ENCODE data around the gene IL1RAPL2.

Gene IL1RAPL2

DNA sequence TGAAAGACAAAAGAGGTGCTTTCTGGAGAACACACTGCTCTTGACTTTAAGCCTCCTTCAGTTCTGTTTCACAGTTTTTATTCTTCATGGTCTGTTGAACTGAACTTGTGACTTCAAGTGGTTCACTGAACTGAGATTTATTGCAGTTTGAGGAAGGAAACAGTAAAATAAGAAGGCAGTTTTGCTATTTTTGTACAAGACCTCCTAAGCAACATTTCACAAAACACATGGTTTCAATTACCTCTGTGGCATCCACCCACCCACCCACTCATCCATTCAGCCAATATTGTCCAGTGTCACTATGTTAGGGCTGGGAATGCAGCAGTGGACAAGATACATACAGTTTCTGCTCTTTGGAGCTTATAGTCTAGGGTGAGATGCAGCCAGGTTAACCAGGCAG, 131.3 kb downstream of the IL1RAPL2 start (continued):
- TF ChIP-seq ZNF132 (tag by site-specific recombination; IDR thresholded peaks at IDR 0.05; ENCODE audit: borderline replicate concordance) (no peak), ZIC2 (tag by site-specific recombination; IDR thresholded peaks at IDR 0.05) (no peak), ZBTB11 (tag by site-specific recombination; conservative IDR thresholded peaks at IDR 0.05; ENCODE audit: low read depth) (no peak), YY2 (tag by site-specific recombination; IDR thresholded peaks at IDR 0.05) (no peak), ZBTB6 (tag by site-specific recombination; IDR thresholded peaks at IDR 0.05) (no peak), ZFP69B (tag by site-specific recombination; IDR thresholded peaks at IDR 0.05) (no peak), PBX3 (CRISPR knock-in tag; IDR thresholded peaks at IDR 0.05) (no peak), ZNF549 (tag by site-specific recombination; IDR thresholded peaks at IDR 0.05) (no peak), SP2 (tag by site-specific recombination; IDR thresholded peaks at IDR 0.05) (no peak)
- TF ChIP-seq, protein P1, sequence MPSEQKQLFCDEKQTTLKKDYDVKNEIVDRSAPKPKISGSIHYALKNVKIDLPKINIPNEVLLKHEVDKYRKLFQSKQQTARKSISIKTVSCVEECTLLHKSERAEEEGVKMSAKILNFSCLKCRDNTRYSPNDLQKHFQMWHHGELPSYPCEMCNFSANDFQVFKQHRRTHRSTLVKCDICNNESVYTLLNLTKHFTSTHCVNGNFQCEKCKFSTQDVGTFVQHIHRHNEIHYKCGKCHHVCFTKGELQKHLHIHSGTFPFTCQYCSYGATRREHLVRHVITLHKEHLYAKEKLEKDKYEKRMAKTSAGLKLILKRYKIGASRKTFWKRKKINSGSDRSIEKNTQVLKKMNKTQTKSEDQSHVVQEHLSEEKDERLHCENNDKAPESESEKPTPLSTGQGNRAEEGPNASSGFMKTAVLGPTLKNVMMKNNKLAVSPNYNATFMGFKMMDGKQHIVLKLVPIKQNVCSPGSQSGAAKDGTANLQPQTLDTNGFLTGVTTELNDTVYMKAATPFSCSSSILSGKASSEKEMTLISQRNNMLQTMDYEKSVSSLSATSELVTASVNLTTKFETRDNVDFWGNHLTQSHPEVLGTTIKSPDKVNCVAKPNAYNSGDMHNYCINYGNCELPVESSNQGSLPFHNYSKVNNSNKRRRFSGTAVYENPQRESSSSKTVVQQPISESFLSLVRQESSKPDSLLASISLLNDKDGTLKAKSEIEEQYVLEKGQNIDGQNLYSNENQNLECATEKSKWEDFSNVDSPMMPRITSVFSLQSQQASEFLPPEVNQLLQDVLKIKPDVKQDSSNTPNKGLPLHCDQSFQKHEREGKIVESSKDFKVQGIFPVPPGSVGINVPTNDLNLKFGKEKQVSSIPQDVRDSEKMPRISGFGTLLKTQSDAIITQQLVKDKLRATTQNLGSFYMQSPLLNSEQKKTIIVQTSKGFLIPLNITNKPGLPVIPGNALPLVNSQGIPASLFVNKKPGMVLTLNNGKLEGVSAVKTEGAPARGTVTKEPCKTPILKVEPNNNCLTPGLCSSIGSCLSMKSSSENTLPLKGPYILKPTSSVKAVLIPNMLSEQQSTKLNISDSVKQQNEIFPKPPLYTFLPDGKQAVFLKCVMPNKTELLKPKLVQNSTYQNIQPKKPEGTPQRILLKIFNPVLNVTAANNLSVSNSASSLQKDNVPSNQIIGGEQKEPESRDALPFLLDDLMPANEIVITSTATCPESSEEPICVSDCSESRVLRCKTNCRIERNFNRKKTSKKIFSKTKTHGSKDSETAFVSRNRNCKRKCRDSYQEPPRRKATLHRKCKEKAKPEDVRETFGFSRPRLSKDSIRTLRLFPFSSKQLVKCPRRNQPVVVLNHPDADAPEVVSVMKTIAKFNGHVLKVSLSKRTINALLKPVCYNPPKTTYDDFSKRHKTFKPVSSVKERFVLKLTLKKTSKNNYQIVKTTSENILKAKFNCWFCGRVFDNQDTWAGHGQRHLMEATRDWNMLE (tag by site-specific recombination; conservative IDR thresholded peaks at IDR 0.05; ENCODE audit: low read depth), result no peak
- TF ChIP-seq, protein P2, sequence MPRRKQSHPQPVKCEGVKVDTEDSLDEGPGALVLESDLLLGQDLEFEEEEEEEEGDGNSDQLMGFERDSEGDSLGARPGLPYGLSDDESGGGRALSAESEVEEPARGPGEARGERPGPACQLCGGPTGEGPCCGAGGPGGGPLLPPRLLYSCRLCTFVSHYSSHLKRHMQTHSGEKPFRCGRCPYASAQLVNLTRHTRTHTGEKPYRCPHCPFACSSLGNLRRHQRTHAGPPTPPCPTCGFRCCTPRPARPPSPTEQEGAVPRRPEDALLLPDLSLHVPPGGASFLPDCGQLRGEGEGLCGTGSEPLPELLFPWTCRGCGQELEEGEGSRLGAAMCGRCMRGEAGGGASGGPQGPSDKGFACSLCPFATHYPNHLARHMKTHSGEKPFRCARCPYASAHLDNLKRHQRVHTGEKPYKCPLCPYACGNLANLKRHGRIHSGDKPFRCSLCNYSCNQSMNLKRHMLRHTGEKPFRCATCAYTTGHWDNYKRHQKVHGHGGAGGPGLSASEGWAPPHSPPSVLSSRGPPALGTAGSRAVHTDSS (tag by site-specific recombination; IDR thresholded peaks at IDR 0.05), result no peak

- Histone ChIP-seq H3K27ac (ENCODE audit: extremely low read depth, low read depth, low read length) (no peak overlapping the region), H3K36me3 (ENCODE audit: control insufficient read depth in 2 of 2, insufficient read depth in 1 of 2, low read length in 2 of 2) (no peaks in the 10 kb centered on the region), H3K9me3 (ENCODE audit: control insufficient read depth, insufficient read depth, low read depth, low read length) (no peaks in the 10 kb centered on the region), H3K4me3 (ENCODE audit: low read depth, low read length) (no peak overlapping the region), H3K4me1 (ENCODE audit: control insufficient read depth, insufficient read depth, low read length) (no peaks in the 10 kb centered on the region)
- CTCF ChIA-PET, result no interaction called here
- TF ChIP-seq, protein P3, sequence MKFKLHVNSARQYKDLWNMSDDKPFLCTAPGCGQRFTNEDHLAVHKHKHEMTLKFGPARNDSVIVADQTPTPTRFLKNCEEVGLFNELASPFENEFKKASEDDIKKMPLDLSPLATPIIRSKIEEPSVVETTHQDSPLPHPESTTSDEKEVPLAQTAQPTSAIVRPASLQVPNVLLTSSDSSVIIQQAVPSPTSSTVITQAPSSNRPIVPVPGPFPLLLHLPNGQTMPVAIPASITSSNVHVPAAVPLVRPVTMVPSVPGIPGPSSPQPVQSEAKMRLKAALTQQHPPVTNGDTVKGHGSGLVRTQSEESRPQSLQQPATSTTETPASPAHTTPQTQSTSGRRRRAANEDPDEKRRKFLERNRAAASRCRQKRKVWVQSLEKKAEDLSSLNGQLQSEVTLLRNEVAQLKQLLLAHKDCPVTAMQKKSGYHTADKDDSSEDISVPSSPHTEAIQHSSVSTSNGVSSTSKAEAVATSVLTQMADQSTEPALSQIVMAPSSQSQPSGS (tag by site-specific recombination; IDR thresholded peaks at IDR 0.05; ENCODE audit: low read depth), result no peak
- TF ChIP-seq PATZ1 (tag by site-specific recombination; IDR thresholded peaks at IDR 0.05) (no peak), BCL11A (tag by site-specific recombination; IDR thresholded peaks at IDR 0.05; ENCODE audit: low read depth) (no peak), ZNF843 (tag by site-specific recombination; IDR thresholded peaks at IDR 0.05) (no peak), SETDB1 (IDR thresholded peaks at IDR 0.05; ENCODE audit: insufficient read length, low read length) (no peak), ZNF48 (tag by site-specific recombination; IDR thresholded peaks at IDR 0.05) (no peak), ZNF23 (tag by site-specific recombination; IDR thresholded peaks at IDR 0.05; ENCODE audit: borderline replicate concordance) (no peak)
- TF ChIP-seq, protein P4, sequence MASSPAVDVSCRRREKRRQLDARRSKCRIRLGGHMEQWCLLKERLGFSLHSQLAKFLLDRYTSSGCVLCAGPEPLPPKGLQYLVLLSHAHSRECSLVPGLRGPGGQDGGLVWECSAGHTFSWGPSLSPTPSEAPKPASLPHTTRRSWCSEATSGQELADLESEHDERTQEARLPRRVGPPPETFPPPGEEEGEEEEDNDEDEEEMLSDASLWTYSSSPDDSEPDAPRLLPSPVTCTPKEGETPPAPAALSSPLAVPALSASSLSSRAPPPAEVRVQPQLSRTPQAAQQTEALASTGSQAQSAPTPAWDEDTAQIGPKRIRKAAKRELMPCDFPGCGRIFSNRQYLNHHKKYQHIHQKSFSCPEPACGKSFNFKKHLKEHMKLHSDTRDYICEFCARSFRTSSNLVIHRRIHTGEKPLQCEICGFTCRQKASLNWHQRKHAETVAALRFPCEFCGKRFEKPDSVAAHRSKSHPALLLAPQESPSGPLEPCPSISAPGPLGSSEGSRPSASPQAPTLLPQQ (tag by site-specific recombination; IDR thresholded peaks at IDR 0.05), result no peak
- POLR2A ChIA-PET, result no interaction called here
Observed at GRCh38 chrX:104707042-104707441, 141.0 kb downstream of the IL1RAPL2 start.

All from HEK293 (cell line).